HFFc6 (cell line): ENCODE data around the gene ZFP91. TPM values are rescaled to one million over a fixed set of nuclear protein-coding genes. Genes with fewer than 3 reads are reported as not detected.

Experiments used
- DNase-seq: peaks from one replicate; pipeline ENCODE4 v3.0.0-alpha.2; 2018
- H3K27ac Mint-ChIP-seq: 2 replicates; pipeline ENCODE4 v1.8.0; 2020; ENCODE audit warnings: mild to moderate bottlenecking, mixed read lengths
- H3K27me3 Mint-ChIP-seq: 2 replicates; pipeline ENCODE4 v1.8.0; 2021; ENCODE audit warnings: mild to moderate bottlenecking, moderate library complexity, mixed read lengths; ENCODE audit not compliant: insufficient read depth
- H3K36me3 Mint-ChIP-seq: 2 replicates; pipeline ENCODE4 v1.8.0; 2021; ENCODE audit warnings: low read depth, mixed read lengths
- H3K4me1 Mint-ChIP-seq: 2 replicates; pipeline ENCODE4 v1.8.0; 2020; ENCODE audit warnings: low read depth, mixed read lengths
- H3K4me3 Mint-ChIP-seq: 2 replicates; pipeline ENCODE4 v1.8.0; 2020; ENCODE audit warnings: mild to moderate bottlenecking, moderate library complexity, mixed read lengths
- H3K9me3 Mint-ChIP-seq: 2 replicates; pipeline ENCODE4 v1.8.0; 2020; ENCODE audit warnings: mild to moderate bottlenecking, mixed read lengths
- total RNA-seq, 6 experiments: library from RNA; stranded (reverse); fragmentation: NEBNext Ultra II Directional; extraction: Animal tissue kit (Norgen Biotek cat#: 25700); gene quantifications; 2 replicates in 1 of 6; 3 replicates in 5 of 6; pipeline ENCODE4 v1.2.3, GENCODE V29; 2021
- TF ChIP-seq, protein P1 (sequence below): fragments of 200-600 bp; sonication (generic); IDR thresholded peaks from 2 replicates; pipeline ENCODE4 v1.5.0; 2021; ENCODE audit warnings: antibody characterized with exemption, mild to moderate bottlenecking

ZFP91 gene
- total RNA-seq, 6 experiments from 2014 or later: 51.9 to 69.1 (median 59.4) TPM

DNA sequence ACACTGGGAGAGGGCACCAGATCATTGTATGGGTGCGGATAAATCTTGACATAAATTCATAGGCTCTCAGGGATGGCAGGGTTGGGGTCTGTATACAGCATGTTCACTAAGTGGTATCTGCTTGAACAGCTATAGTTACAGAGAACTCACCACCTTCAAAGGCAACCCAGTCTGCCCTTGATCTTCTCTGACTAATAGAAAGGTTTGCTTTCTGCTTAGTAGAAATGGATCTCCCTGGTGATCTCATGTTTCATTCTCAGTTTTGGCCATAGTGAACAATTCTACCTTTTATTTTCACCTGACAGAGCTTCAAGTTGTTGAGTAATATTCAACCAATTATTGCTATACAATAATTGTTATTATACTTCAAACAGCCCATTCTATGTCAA lies 76.0 kb downstream of the ZFP91 start:
- Mint-ChIP-seq H3K27me3 (peaks cover 7% of the 10 kb centered on the region), H3K36me3 (no peaks in the 10 kb centered on the region), H3K4me3 (no peak overlapping the region), H3K9me3 (no peaks in the 10 kb centered on the region), H3K4me1 (peaks cover 3% of the 10 kb centered on the region), H3K27ac (no peak overlapping the region)
- TF ChIP-seq, protein P1, sequence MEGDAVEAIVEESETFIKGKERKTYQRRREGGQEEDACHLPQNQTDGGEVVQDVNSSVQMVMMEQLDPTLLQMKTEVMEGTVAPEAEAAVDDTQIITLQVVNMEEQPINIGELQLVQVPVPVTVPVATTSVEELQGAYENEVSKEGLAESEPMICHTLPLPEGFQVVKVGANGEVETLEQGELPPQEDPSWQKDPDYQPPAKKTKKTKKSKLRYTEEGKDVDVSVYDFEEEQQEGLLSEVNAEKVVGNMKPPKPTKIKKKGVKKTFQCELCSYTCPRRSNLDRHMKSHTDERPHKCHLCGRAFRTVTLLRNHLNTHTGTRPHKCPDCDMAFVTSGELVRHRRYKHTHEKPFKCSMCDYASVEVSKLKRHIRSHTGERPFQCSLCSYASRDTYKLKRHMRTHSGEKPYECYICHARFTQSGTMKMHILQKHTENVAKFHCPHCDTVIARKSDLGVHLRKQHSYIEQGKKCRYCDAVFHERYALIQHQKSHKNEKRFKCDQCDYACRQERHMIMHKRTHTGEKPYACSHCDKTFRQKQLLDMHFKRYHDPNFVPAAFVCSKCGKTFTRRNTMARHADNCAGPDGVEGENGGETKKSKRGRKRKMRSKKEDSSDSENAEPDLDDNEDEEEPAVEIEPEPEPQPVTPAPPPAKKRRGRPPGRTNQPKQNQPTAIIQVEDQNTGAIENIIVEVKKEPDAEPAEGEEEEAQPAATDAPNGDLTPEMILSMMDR: no peak
- no peak for DNase-seq

DNA sequence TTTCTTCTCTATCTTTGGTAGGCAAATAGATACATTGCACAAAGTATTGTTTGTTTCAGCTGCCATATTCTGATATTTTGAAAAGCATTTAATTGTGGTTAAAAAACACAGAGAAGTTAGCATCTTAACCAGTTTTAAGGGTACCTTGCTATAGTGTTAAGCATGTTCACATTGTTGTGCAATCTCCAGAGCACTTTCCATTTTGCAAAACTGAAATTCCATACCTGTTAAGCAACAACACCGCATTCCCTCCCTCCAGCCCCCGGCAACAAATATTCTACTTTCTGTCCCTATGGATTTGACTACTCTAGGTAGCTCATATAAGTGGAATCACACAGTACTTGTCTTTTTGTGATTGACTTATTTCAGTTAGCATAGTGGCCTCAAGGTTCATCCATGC lies 77.5 kb downstream of the ZFP91 start:
- Mint-ChIP-seq H3K4me1 (peaks cover 9% of the 10 kb centered on the region), H3K27me3 (peaks cover 7% of the 10 kb centered on the region), H3K36me3 (no peaks in the 10 kb centered on the region), H3K9me3 (no peaks in the 10 kb centered on the region), H3K27ac (no peak overlapping the region), H3K4me3 (no peak overlapping the region)
- DNase-seq: no peak
- TF ChIP-seq, protein P1: no peak

DNA sequence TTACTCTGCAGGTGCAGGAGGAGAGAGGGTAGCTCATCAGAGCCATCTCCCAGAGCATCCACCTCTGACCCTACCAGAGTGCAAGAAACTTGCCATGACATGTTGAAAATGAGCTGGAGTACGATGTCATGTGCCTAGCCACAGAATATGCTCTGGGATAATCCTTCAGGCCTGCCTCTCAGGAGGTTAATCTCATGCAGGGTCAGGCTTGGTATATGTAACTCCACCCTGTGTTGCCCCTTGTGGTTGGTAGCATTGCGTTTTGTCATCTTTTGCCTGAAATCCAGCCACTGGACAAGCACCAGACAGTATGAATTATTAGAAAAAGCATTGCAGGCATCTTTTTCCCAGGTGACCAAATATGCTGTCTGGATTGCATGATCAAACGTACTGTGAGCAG lies 79.8 kb downstream of the ZFP91 start:
- Mint-ChIP-seq H3K27ac (no peak overlapping the region), H3K4me3 (no peak overlapping the region), H3K36me3 (no peaks in the 10 kb centered on the region), H3K27me3 (peaks cover 3% of the 10 kb centered on the region; the same call in 1 of the 2 replicates), H3K4me1 (peaks cover 9% of the 10 kb centered on the region), H3K9me3 (no peaks in the 10 kb centered on the region)
- DNase-seq: no peak
- TF ChIP-seq, protein P1: no peak

DNA sequence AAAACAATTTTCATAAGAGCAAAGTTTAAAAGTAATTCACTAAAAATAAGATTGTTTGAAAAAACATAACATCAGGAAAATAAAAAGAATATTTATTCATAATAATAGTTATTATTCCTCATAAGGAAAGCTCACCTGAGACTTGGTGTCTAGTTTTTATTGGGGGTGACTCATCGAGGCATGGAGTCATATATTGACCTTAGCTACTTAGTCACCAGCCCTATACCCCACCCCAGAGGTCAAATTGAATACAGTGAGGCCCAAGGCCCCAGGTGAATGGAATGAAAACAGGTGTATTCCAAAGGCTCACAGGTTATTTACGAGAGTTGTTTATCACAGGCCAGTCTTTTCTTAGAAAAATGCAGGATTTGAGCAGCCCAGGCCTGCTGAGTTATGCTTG lies 80.5 kb downstream of the ZFP91 start:
- TF ChIP-seq, protein P1: no peak
- Mint-ChIP-seq H3K27ac (no peak overlapping the region), H3K4me1 (peaks cover 9% of the 10 kb centered on the region), H3K36me3 (no peaks in the 10 kb centered on the region), H3K4me3 (no peak overlapping the region), H3K27me3 (peaks cover 3% of the 10 kb centered on the region; the same call in 1 of the 2 replicates), H3K9me3 (no peaks in the 10 kb centered on the region)
- no peak for DNase-seq

DNA sequence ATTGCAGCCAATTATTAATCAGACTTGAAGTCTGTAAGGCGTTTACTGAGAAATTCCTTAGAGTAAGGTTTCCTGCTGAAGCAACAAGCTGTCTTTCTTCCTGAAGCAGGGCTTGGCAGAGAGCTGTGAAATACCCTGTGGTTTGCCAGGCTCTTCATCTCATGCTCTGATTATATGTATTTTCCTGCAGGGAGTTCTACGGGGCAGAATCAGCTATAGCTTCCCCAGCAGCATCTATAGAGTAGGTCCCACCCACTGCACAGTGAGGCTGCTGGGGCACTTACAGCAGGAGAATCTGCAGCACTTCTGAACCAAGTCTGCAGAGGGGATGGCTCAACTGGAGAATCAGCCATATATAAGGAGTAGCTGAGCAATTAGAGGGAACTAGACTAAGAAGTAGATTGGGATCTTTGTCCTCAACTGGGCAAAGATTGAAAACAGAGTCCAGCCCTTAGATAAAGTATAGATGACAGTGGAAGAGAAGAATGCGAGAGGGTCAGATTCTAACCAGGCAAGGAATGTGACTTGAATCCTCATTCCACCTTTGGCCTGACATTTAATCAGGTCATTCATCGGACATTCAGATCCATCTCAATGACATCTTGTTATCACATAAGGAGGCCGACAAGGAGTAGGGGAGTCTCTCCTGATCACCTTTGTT lies 81.2 kb downstream of the ZFP91 start:
- Mint-ChIP-seq H3K4me3 (no peak overlapping the region), H3K36me3 (no peaks in the 10 kb centered on the region), H3K9me3 (no peaks in the 10 kb centered on the region), H3K4me1 (peaks cover 9% of the 10 kb centered on the region), H3K27ac (no peak overlapping the region), H3K27me3 (peaks cover 3% of the 10 kb centered on the region; the same call in 1 of the 2 replicates)
- TF ChIP-seq, protein P1: no peak
- no peak for DNase-seq

Other genes with a start within 250 kb of the ZFP91 start
- not detected for gene OR5B17, start 220.0 kb upstream of the ZFP91 start, total RNA-seq
- not detected for gene OR5B3, start 172.2 kb upstream of the ZFP91 start, total RNA-seq
- not detected for gene OR5B2, start 150.9 kb upstream of the ZFP91 start, total RNA-seq
- not detected for gene OR5B12, start 136.8 kb upstream of the ZFP91 start, total RNA-seq
- under 1 TPM in 1 of 6 experiments, not detected in 5; 0.31 TPM for gene OR5B21, start 71.0 kb upstream of the ZFP91 start, total RNA-seq
- gene LPXN, start 3.2 kb upstream of the ZFP91 start, total RNA-seq: 100 to 1,000 TPM in 4 of 6 experiments, 10 to 100 TPM in 2; 51.0 to 154 (median 119) TPM
- gene CNTF, start 43.6 kb downstream of the ZFP91 start, total RNA-seq: 1 to 10 TPM in 4 of 6 experiments, under 1 TPM in 2; 0.91 to 1.7 (median 1.2) TPM
- gene GLYAT, start 152.9 kb downstream of the ZFP91 start, total RNA-seq: not detected